CD14-positive monocyte (primary cell): ENCODE data around the gene SNX25. TPM values are rescaled to one million over a fixed set of nuclear protein-coding genes. Genes with fewer than 3 reads are reported as not detected.

ENCODE experiments used
- DNase-seq, 3 donors: peaks; one replicate each; pipeline ENCODE4 v3.0.0-alpha.2; 2011 to 2022
- H2AFZ ChIP-seq: 2 replicates; pipeline ENCODE4 v1.6.0; 2012; ENCODE audit warnings: mild to moderate bottlenecking, low read depth, low read length, inconsistent platforms; ENCODE audit not compliant: insufficient read depth, poor library complexity, severe bottlenecking
- H3K27ac ChIP-seq, 2 donors: 1 replicate in 1 of 2; 2 replicates in 1 of 2; pipeline ENCODE4 v1.5.1; 2012 to 2013; ENCODE audit warnings: low read length in 2 of 2, control low read depth in 1 of 2, inconsistent platforms in 1 of 2, low read depth in 1 of 2, mild to moderate bottlenecking in 1 of 2
- H3K27me3 ChIP-seq, 2 donors: one replicate each; pipeline versions ENCODE4 v1.6.0 to v1.6.1; 2011 to 2013; ENCODE audit warnings: low read length in 2 of 2; ENCODE audit not compliant: control insufficient read depth in 2 of 2, insufficient read depth in 2 of 2
- H3K36me3 ChIP-seq, 2 donors: replicated peaks in 1 of 2; 1 replicate in 1 of 2; 2 replicates in 1 of 2; pipeline versions ENCODE4 v1.5.1 to v1.6.1; 2012 to 2013; ENCODE audit warnings: low read length in 2 of 2, control low read depth in 1 of 2, inconsistent platforms in 1 of 2, mild to moderate bottlenecking in 1 of 2; ENCODE audit not compliant: insufficient read depth in 2 of 2, control insufficient read depth in 1 of 2
- H3K4me1 ChIP-seq, 2 donors: 1 replicate in 1 of 2; 2 replicates in 1 of 2; pipeline versions ENCODE4 v1.5.1 to v1.6.1; 2012 to 2013; ENCODE audit warnings: low read length in 2 of 2, control low read depth in 1 of 2, inconsistent platforms in 1 of 2, mild to moderate bottlenecking in 1 of 2, moderate library complexity in 1 of 2; ENCODE audit not compliant: insufficient read depth in 2 of 2, control insufficient read depth in 1 of 2
- H3K4me2 ChIP-seq: replicated peaks from 2 replicates; pipeline ENCODE3; 2012; ENCODE audit warnings: low read length, moderate library complexity, mild to moderate bottlenecking; ENCODE audit not compliant: poor library complexity, severe bottlenecking; ENCODE audit errors: extremely low read depth
- H3K4me3 ChIP-seq, 3 experiments: fragments of 200-600 bp in 1 of 3; sonication (generic) in 1 of 3; replicated peaks in 1 of 3; 1 replicate in 2 of 3; 2 replicates in 1 of 3; pipeline ENCODE4 v1.5.1; 2011 to 2013; ENCODE audit warnings: low read length in 3 of 3, mild to moderate bottlenecking in 3 of 3, control low read depth in 2 of 3, low read depth in 2 of 3, inconsistent platforms in 1 of 3, moderate library complexity in 1 of 3
- H3K79me2 ChIP-seq: 2 replicates; pipeline ENCODE4 v1.6.0; 2012; ENCODE audit warnings: mild to moderate bottlenecking, control low read depth, inconsistent platforms, low read length, moderate library complexity; ENCODE audit not compliant: insufficient read depth
- H3K9ac ChIP-seq: 2 replicates; pipeline ENCODE4 v1.6.0; 2017; ENCODE audit warnings: low read length, mild to moderate bottlenecking; ENCODE audit not compliant: insufficient read depth, poor library complexity, severe bottlenecking
- H3K9me3 ChIP-seq, 2 donors: replicated peaks in 1 of 2; 1 replicate in 1 of 2; 2 replicates in 1 of 2; pipeline versions ENCODE4 v1.5.1 to v1.6.1; 2012 to 2013; ENCODE audit warnings: low read length in 2 of 2, control low read depth in 1 of 2; ENCODE audit not compliant: control insufficient read depth in 1 of 2, insufficient read depth in 1 of 2
- H4K20me1 ChIP-seq: 2 replicates; pipeline ENCODE4 v1.6.0; 2012; ENCODE audit warnings: mild to moderate bottlenecking, low read length, control low read depth, moderate library complexity; ENCODE audit not compliant: insufficient read depth
- H3K27ac Mint-ChIP-seq, 7 donors: one replicate each; pipeline ENCODE4 v1.8.0; 2020; ENCODE audit warnings: mild to moderate bottlenecking in 7 of 7, mixed read lengths in 7 of 7, moderate library complexity in 6 of 7, inconsistent platforms in 2 of 7
- H3K27me3 Mint-ChIP-seq, 3 donors: one replicate each; pipeline ENCODE4 v1.8.0; 2021 to 2022; ENCODE audit warnings: low read depth in 3 of 3, mild to moderate bottlenecking in 3 of 3, mixed read lengths in 3 of 3, moderate library complexity in 3 of 3, inconsistent platforms in 1 of 3
- H3K36me3 Mint-ChIP-seq, 2 donors: one replicate each; pipeline ENCODE4 v1.8.0; 2020; ENCODE audit warnings: mixed read lengths in 2 of 2, inconsistent platforms in 1 of 2, mild to moderate bottlenecking in 1 of 2
- H3K4me1 Mint-ChIP-seq: one replicate; pipeline ENCODE4 v1.8.0; 2020; ENCODE audit warnings: mild to moderate bottlenecking, mixed read lengths
- H3K4me3 Mint-ChIP-seq, 2 donors: one replicate each; pipeline ENCODE4 v1.8.0; 2020; ENCODE audit warnings: mild to moderate bottlenecking in 2 of 2, mixed read lengths in 2 of 2, moderate library complexity in 1 of 2
- H3K9me3 Mint-ChIP-seq, 7 donors: one replicate each; pipeline ENCODE4 v1.8.0; 2020 to 2022; ENCODE audit warnings: mixed read lengths in 7 of 7, mild to moderate bottlenecking in 6 of 7, moderate library complexity in 6 of 7, inconsistent platforms in 2 of 7
- WGBS: methylation state at CpG from one replicate; pipeline ENCODE4 v1.1.5; 2013; ENCODE audit warnings: missing lambda C conversion rate; ENCODE audit not compliant: insufficient coverage; 5-methylcytosine and 5-hydroxymethylcytosine counted together
- intact Hi-C, 2 donors: fragments of 100-400 bp; cut with micrococcal nuclease; formaldehyde crosslinking; loops; one replicate each; pipeline versions ENCODE4 v1.15.0 to v1.15.1; 2023
- polyA plus RNA-seq, 3 donors: library from polyadenylated mRNA; depleted of rRNA in 1 of 3; unstranded in 2 of 3; stranded (reverse) in 1 of 3; fragments of 300-500 nt in 2 of 3; fragments of >200 nt in 1 of 3; fragmentation: Illumina TruSeq in 2 of 3; gene quantifications; 1 replicate in 2 of 3; 2 replicates in 1 of 3; pipeline ENCODE4 v1.2.3, GENCODE V29; 2012 to 2021
- TF ChIP-seq, protein P1 (sequence below): fragments of 200-600 bp; IDR thresholded peaks from one replicate; pipeline ENCODE4 v1.8.0; 2022; ENCODE audit warnings: antibody characterized with exemption, mild to moderate bottlenecking

The SNX25 gene
- polyA plus RNA-seq, 3 donors, result 0.31 to 0.40 (median 0.36) TPM

DNA sequence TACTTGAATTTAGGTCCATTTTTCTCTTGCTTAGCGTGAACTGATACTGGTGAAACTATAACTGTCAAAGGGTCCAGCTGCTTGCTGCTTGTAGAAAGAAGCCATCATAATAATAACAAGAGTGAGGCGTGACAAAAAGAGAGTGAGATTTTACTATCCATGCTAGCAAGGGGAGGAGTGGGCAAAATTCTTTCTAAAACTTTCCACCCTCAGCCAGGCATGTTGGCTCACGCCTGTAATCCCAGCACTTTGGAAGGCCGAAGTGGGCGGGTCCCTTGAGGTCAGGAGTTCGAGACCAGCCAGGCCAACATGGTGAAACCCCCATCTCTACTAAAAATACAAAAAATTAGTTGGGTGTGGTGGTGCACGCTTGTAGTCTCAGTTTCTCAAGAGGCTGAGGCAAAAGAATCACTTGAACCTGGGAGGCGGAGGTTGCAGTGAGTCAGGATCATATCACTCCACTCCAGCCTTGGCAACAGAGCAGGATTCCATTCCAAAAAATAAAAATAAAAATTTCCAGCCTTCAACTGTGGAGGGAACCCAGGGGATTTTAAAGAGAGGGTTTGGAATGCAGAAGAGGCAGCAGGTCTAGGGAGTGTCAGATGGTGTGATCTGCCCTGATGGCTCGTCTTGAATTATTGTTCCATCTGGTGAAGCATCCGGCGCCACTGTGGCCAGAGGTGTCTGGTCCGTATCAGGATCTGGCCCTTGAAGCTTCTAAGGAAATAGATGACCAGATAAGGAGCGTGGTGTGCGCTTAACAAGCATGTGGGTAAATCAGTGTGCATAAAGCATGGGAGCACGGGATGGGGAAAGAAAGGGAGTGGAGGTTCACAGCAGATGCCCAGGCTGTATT is 134.6 kb downstream of the SNX25 start:
- H3K27ac ChIP-seq, result no peak overlapping the region

DNA sequence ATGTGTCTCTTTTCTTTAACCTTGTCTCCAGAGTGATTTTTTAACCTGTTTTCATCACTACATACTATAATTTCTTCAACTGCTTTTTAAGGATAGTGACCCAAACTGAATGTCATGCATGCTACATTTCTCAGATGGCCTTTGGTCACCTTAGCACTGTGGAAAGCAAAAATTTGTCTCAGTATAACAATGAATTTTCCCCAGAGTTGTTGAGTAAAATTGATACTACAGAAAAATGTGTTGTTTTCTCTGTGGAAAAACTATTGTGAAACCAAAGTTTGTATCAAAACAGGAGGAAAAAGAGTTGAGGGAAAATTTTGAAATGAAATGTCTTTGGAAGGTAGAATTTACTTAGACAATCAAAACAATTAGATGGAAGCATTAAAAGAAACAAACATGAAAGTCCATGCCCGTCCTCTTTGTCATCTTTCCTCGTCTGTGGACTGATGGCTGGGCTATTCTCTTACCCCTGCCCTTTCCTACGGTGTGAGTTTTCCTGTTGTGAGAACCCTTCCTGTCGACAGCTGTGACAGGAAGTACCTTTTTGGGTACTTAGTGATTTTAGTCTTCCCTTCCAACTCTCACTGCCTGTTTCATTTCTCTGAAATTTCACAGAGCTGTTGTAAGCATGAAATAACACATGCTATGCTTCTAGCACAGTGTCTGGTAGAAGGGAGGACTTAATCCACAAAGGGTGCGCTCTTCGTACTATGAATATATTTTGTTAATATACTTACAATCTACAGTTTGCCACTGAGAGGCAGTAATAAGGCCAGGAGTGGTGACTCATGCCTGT is 135.5 kb downstream of the SNX25 start:
- Histone ChIP-seq H3K9me3 (no peaks in the 10 kb centered on the region), H4K20me1 (no peaks in the 10 kb centered on the region), H3K4me1 (no peaks in the 10 kb centered on the region), H3K4me2 (no peak overlapping the region), H3K27ac (no peak overlapping the region), H3K79me2 (no peaks in the 10 kb centered on the region), H3K4me3 (no peak overlapping the region), H3K9ac (no peak overlapping the region), H3K36me3 (no peaks in the 10 kb centered on the region), H3K27me3 (no peaks in the 10 kb centered on the region), H2AFZ (no peak overlapping the region)
- H3K4me3 Mint-ChIP-seq, result no peak overlapping the region
- WGBS, result 80% methylated on average over 1 of the region's 6 CpGs
- H3K9me3 Mint-ChIP-seq, result peaks cover 0 to 3% (median 0%) of the 10 kb centered on the region in 7 donors
- H3K36me3 Mint-ChIP-seq, result no peaks in the 10 kb centered on the region
- intact Hi-C loops, result no loop called here
- no peak overlapping the region for H3K27ac Mint-ChIP-seq
- H3K4me1 Mint-ChIP-seq, result peaks cover 3% of the 10 kb centered on the region
- H3K27me3 Mint-ChIP-seq, result peaks cover 1 to 15% (median 3%) of the 10 kb centered on the region in 3 donors
- DNase-seq, result no peak
- TF ChIP-seq, protein P1, sequence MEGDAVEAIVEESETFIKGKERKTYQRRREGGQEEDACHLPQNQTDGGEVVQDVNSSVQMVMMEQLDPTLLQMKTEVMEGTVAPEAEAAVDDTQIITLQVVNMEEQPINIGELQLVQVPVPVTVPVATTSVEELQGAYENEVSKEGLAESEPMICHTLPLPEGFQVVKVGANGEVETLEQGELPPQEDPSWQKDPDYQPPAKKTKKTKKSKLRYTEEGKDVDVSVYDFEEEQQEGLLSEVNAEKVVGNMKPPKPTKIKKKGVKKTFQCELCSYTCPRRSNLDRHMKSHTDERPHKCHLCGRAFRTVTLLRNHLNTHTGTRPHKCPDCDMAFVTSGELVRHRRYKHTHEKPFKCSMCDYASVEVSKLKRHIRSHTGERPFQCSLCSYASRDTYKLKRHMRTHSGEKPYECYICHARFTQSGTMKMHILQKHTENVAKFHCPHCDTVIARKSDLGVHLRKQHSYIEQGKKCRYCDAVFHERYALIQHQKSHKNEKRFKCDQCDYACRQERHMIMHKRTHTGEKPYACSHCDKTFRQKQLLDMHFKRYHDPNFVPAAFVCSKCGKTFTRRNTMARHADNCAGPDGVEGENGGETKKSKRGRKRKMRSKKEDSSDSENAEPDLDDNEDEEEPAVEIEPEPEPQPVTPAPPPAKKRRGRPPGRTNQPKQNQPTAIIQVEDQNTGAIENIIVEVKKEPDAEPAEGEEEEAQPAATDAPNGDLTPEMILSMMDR, result no peak

More for the DNA sequence above, 134.6 kb downstream of the SNX25 start:
- H3K27me3 ChIP-seq, result no peaks in the 10 kb centered on the region
- H2AFZ ChIP-seq, result no peak overlapping the region
- WGBS, result 44% methylated on average over 6 of the region's 15 CpGs
- no peaks in the 10 kb centered on the region for H3K79me2 ChIP-seq
- intact Hi-C loops, result no loop called here
- H3K4me2 ChIP-seq, result no peak overlapping the region
- H4K20me1 ChIP-seq, result no peaks in the 10 kb centered on the region
- no peaks in the 10 kb centered on the region for H3K36me3 Mint-ChIP-seq
- H3K27ac Mint-ChIP-seq, result no peak overlapping the region
- H3K36me3 ChIP-seq, result no peaks in the 10 kb centered on the region
- no peaks in the 10 kb centered on the region for H3K4me1 ChIP-seq
- DNase-seq, result no peak
- H3K4me3 Mint-ChIP-seq, result no peak overlapping the region
- TF ChIP-seq, protein P1, result no peak
- H3K4me3 ChIP-seq, result no peak overlapping the region
- H3K27me3 Mint-ChIP-seq, result peaks cover 1 to 15% (median 3%) of the 10 kb centered on the region in 3 donors
- peaks cover 3% of the 10 kb centered on the region for H3K4me1 Mint-ChIP-seq
- H3K9me3 Mint-ChIP-seq, result peaks cover 0 to 3% (median 0%) of the 10 kb centered on the region in 7 donors
- no peaks in the 10 kb centered on the region for H3K9me3 ChIP-seq
- no peak overlapping the region for H3K9ac ChIP-seq
